Measurements from ENCODE around the gene VPS41. TPM values are rescaled to one million over a fixed set of nuclear protein-coding genes. Genes with fewer than 3 reads are reported as not detected.
A peak's percentile ranks its signal among the peaks of the same experiment; 100 is the strongest.

VPS41 gene
- total RNA-seq, 1 donor from 2014 or later, result 56.2 TPM

- Histone ChIP-seq H3K27me3 (ENCODE audit: control insufficient read depth, insufficient read depth, low read length) (no peaks in the 10 kb centered on the region), H3K36me3 (ENCODE audit: control insufficient read depth, insufficient read depth, low read length) (no peaks in the 10 kb centered on the region), H3K4me3 (ENCODE audit: low read depth, low read length) (no peak overlapping the region)
- TF ChIP-seq, protein P1, sequence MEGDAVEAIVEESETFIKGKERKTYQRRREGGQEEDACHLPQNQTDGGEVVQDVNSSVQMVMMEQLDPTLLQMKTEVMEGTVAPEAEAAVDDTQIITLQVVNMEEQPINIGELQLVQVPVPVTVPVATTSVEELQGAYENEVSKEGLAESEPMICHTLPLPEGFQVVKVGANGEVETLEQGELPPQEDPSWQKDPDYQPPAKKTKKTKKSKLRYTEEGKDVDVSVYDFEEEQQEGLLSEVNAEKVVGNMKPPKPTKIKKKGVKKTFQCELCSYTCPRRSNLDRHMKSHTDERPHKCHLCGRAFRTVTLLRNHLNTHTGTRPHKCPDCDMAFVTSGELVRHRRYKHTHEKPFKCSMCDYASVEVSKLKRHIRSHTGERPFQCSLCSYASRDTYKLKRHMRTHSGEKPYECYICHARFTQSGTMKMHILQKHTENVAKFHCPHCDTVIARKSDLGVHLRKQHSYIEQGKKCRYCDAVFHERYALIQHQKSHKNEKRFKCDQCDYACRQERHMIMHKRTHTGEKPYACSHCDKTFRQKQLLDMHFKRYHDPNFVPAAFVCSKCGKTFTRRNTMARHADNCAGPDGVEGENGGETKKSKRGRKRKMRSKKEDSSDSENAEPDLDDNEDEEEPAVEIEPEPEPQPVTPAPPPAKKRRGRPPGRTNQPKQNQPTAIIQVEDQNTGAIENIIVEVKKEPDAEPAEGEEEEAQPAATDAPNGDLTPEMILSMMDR (IDR thresholded peaks at IDR 0.05; ENCODE audit: insufficient read depth, low read length, poor library complexity, severe bottlenecking), result no peak
- no peak for DNase-seq (ENCODE audit: low read depth)
These were observed 155.6 kb downstream of the VPS41 start for GRCh38 chr7:38753347-38753746.

- TF ChIP-seq, protein P1 (IDR thresholded peaks at IDR 0.05; ENCODE audit: insufficient read depth, low read length, poor library complexity, severe bottlenecking), result no peak
- no peaks in the 10 kb centered on the region for H3K27me3 ChIP-seq (ENCODE audit: control insufficient read depth, insufficient read depth, low read length)
- no peak overlapping the region for H3K4me3 ChIP-seq (ENCODE audit: low read depth, low read length)
- no peak for DNase-seq (ENCODE audit: low read depth)
- H3K36me3 ChIP-seq (ENCODE audit: control insufficient read depth, insufficient read depth, low read length), result no peaks in the 10 kb centered on the region
These were observed 157.6 kb downstream of the VPS41 start for GRCh38 chr7:38751416-38751815.

DNA sequence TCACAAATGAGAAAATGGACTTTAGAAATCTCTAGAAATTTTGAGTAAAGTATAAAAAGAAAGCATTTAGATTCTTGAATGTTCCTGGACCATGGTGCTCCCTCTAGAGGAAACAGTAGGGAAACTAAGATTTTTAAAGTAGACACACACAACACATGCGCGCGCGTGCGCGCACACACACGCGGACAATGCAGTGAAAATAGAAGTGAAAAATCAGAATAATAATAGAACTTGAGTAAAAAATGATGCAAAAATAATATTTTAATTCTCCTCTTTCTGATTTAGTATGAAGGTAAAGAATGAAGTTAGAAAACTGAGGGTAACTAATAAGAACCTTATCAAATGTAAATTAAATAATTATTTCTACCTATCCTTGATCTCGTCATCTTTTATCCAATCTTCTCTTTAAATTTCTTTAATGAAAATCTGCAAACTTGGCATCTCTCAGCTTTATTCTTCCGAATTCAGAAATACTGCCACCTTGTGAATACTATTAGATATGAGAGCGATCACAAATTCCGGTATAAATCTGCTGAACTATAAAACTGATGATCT lies 160.9 kb downstream of the VPS41 start:
- DNase-seq (ENCODE audit: low read depth), result no peak
- TF ChIP-seq, protein P1 (IDR thresholded peaks at IDR 0.05; ENCODE audit: insufficient read depth, low read length, poor library complexity, severe bottlenecking), result peak; percentile 43
- no peaks in the 10 kb centered on the region for H3K27me3 ChIP-seq (ENCODE audit: control insufficient read depth, insufficient read depth, low read length)
- no peaks in the 10 kb centered on the region for H3K36me3 ChIP-seq (ENCODE audit: control insufficient read depth, insufficient read depth, low read length)
- no peak overlapping the region for H3K4me3 ChIP-seq (ENCODE audit: low read depth, low read length)

- no peaks in the 10 kb centered on the region for H3K27me3 ChIP-seq (ENCODE audit: control insufficient read depth, insufficient read depth, low read length)
- DNase-seq (ENCODE audit: low read depth), result no peak
- TF ChIP-seq, protein P1 (IDR thresholded peaks at IDR 0.05; ENCODE audit: insufficient read depth, low read length, poor library complexity, severe bottlenecking), result no peak
These were observed 162.6 kb downstream of the VPS41 start for GRCh38 chr7:38746438-38746837.

DNA sequence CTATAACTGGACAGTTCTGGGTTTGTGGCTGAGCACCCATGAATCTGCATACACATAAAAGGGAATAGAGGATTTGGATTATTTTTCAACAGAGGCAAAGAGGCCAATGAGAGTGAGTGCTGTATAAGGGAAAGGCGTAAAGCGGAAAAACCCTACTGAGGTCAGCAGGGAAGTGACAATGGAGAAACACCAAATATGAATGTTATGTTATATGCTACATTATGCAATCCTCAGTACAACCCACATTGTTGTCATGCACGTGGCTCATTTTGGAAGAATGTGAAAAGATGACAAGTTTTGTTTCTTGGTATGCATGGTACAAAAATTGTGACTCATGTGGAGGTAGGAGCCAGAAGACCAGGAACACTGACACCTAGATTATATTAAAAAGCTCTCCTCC lies 164.2 kb downstream of the VPS41 start:
- TF ChIP-seq, protein P1 (IDR thresholded peaks at IDR 0.05; ENCODE audit: insufficient read depth, low read length, poor library complexity, severe bottlenecking), result no peak
- DNase-seq (ENCODE audit: low read depth), result peak; percentile 2
- H3K27me3 ChIP-seq (ENCODE audit: control insufficient read depth, insufficient read depth, low read length), result no peaks in the 10 kb centered on the region
- H3K4me3 ChIP-seq (ENCODE audit: low read depth, low read length), result no peak overlapping the region
- no peaks in the 10 kb centered on the region for H3K36me3 ChIP-seq (ENCODE audit: control insufficient read depth, insufficient read depth, low read length)

More at GRCh38 chr7:38746438-38746837, 162.6 kb downstream of the VPS41 start:
- no peaks in the 10 kb centered on the region for H3K36me3 ChIP-seq (ENCODE audit: control insufficient read depth, insufficient read depth, low read length)
- no peak overlapping the region for H3K4me3 ChIP-seq (ENCODE audit: low read depth, low read length)

DNA sequence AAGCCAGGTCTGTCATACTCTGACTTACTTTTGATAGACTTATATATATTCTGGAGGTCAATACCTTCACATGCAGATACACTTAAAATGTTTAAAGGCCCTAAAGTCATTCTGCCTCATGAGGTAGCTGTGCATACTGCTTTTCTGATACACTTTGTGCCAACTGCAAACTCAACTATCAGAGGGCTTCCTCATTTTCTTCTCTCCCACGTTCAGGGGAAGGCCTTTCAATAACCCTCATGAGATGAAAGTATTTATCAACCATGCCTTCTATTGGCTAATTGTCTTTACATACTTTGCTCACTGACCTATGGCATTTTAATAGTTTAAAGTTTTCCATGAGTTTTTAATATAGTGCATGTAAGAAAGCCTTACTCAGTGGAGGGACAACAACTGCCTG lies 165.1 kb downstream of the VPS41 start:
- Histone ChIP-seq H3K36me3 (ENCODE audit: control insufficient read depth, insufficient read depth, low read length) (no peaks in the 10 kb centered on the region), H3K27me3 (ENCODE audit: control insufficient read depth, insufficient read depth, low read length) (no peaks in the 10 kb centered on the region), H3K4me3 (ENCODE audit: low read depth, low read length) (no peak overlapping the region)
- TF ChIP-seq, protein P1 (IDR thresholded peaks at IDR 0.05; ENCODE audit: insufficient read depth, low read length, poor library complexity, severe bottlenecking), result no peak
- no peak for DNase-seq (ENCODE audit: low read depth)
